ENCODE data around the gene ZBTB7C.
"Not testable (repeated sequence)": the region's sequence is repeated elsewhere in the genome, so short reads cannot be mapped to it uniquely, and the experiment has no call there.

The ZBTB7C gene

DNA sequence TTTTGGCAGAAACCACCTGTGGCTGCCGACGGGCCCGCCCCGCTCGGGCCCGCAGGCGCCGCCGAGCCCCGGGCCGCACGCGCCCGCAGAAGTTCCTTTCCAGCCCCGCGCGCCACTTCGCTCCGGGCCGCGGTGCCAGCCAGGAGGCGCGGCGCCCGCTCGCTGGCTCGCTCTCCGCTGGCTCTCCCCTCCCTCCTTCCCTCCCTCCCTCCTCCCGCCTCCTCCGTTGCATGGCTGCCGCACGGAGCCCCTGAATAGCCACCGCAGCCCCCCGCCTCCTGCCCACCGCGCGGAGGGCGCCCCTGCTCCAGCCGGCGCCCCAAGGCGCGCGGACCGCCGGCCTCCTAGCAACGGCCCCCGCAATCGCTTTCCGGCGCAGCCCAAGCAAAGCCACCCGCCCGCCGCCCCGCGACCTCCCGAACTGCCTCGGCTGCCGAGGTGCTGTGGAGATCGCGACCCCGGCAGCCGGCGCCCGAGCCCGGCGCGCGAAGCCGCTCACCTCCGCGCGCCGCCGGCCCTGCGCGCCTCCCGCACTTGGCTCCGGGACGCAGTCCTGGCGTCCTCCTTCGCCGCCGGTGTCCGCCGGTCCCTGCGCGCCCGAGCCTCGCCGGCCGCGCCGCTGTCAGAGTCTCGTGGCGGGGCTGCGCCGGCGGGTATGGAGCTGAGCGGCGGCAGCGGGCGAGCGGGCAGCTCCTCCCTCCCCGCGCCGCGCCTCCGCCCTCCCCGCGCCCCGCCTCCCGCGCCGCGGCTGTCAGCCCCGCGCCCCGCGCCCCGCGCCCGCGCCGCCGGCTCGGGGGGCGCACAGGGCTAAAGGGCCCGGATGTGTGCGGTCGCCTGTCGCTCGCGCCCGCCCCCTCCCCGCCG is at the start of gene ZBTB7C:
TSS of gene ZBTB7C (minus strand) at position 657 of the 864 bp plus-strand sequence.
- DNase-seq, result peak; percentile 28

DNA sequence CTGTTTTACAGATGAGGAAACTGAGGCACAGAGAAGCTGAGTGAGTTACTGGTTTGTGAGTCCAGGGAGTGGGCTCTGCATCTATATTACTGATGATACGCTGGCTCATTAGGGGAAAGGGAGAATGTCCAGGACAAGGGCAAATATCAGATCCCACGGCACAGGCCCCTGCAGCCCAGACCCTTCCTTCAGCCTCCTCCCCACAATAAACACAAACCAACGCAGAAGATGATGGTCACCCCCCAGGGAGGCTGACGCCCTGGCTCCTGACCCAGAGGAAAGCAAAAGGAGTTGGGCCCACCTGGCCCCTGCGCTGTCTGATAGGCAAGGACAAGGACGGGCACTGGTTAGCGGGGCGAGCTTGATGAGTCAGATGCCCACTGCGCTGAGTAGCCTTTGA is 47.7 kb upstream of the ZBTB7C start:
- no peak for DNase-seq

DNA sequence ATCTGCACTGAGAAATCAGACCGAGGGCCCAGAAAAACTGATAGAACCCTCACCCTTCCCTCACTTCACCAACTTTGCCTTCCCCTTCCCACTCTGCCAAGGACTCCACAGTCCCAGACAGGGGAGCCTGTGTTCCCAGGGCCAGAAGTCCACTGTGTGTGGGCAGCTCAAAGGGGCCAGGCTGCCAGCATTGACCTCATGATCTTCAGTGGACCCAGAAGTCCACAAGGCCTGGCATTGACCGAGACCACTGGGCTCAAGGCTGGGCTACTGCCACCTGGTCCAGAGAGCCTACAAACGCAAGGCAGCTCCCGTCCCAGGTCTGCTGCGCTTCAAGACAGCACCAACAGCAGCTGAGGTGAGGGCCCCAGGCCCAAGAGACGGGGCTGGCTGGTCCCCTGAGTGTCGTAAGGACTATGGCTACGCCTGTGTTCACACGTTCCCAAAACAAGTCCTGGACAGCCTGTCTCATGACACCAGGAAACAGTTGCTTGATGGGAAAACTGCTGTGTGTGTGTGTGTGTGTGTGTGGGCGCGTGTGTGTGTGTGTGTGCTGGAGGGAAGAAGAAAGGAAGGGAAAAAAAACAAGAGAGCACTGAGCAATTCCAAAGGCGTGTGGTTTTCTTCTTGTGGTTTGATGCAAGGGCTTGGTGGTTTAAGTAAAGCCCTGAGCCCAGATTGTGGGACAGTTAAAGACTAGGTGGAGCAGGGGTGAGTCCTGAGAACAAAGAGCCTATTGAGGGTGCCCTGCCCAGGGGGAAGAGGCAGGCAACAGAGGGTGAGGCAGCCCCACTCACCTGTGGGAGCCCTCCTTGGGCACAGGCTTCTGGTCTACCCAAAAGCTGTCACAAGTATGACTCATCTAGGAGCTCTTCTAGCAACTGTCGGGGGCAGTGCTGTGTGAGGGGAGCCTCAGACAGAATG is 46.6 kb upstream of the ZBTB7C start:
- DNase-seq, result peak; percentile 72

DNA sequence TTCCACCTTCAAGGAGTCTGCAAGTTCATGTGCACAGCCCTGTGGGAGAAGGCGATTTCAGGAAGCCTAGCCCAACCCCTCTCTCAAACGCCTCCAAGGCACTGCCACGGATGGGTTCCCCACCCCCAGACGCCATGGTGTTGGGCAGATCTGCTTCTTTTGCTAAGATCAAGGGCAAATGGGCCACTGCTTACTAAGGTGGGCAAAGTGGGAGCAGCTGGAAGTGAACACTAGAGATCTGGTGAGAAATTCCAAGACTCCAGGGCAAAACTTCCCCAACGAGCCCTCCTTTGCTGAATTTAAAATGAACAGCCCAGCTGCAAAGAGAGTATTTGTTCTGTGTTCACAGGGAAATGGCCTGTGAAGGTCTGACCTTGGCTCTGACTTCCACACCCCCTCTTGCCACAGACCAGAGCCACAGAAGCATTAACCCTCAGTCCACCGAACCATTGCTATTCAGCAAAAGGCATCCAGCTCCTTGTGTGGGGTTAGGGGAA is 45.1 kb upstream of the ZBTB7C start:
- no peak for DNase-seq

DNA sequence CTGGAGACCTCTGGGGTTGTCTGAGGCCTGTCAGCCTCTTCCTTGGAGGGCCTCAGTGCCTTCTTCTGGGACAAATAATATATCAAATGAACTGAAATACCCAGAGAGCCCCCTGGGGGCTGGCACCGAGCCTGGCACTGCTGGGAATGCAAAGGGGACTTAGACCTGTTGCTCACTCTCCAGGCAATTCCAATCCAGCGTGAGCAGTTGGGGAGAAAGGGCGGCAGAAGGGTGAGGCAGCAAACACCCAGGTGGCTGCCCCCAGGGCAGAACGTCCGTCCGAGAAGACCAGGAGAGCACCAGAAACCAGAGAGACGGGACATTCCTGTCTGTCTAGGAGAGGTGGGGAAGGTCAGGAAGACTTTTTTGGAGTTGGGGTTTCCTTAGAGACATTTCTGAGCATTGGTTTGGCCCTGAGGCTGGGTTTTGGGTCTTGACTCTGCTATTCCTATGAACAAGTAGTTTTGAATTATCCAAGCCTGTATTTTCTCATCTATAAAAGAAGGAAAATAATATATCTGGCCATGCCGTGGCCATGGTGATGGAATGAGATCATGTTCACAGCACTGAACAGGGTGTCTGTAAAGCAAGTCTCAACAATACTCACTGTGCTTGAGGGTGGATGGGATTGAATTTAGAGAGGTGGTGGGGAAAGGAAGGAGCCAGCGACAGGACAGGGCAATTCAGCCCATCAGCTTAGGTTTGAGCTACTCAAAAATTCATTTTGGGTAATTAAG is 44.3 kb upstream of the ZBTB7C start:
- DNase-seq, result no peak

DNA sequence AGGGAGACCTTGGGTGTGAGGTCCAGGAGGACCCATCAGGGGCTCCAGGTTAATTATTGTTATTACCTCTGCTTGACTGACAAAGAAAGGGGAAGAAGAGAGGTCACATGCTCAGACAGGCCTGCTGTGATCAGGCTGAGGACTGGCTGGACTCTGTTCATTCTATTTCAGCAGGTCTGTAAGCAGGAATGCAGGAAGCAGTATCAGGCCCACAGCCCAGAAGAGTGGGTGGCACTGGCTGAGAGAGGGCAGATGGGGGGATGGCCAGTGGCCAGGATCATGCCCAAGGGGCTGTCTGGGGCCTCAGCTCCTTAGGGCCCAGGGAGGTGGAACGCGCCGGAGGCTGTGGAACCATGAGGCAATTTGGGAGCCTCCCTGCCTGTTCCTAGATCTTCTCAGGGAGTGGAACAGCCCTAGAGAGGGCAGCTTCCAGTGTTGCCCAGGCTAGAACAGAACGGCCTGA is 43.7 kb upstream of the ZBTB7C start:
- no peak for DNase-seq

DNA sequence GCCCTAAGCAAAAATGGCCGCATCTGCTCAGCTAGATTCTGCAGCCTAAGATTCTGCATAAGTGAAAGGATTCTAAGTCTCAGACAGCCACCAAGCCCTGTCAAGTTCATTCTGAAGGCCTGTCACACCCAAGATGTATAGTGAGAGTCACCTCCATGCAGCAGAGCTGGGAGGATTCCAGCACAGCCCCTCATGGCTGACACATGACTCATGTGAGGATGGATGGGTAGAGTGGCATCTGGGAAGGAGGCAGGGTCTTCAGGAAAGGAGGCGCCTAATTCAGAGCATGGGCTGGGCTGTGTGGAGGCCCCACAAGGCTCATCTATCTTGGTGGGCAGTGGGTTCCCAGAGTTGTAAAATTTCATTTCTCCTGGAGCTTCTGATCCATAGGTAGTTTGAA is 41.5 kb upstream of the ZBTB7C start:
- no peak for DNase-seq

DNA sequence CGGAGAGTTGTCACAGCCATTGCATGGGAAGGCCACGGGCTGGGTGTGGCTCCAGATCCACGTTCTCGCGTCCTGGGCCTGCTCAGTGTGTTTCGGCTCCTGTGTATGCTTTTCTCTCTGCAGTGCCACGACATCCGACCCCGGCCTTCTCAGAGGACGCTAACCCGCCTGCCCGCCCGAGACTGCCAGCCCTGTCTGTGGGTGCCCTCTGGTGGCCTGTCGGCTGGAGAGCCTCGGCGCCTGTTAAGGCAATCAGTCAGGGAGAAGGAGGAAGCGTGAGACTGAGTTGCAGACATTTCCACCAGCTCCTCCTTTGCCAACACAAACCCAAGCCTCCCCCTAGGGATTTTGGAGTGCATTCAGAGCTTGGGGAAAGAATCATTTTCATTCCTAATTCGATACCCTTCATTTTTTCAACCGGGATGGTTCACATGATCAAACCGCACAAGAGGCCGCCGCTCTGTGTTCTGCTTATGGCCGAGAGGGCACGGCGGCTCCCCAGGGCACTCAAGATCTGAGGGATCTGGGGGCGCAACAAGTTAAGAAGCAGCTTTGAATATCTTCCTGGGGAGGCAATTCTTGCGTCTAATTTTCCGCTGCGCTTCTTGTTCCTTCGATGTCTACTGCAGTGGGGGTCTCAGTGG is 37.5 kb upstream of the ZBTB7C start:
- peak; percentile 76 for DNase-seq

DNA sequence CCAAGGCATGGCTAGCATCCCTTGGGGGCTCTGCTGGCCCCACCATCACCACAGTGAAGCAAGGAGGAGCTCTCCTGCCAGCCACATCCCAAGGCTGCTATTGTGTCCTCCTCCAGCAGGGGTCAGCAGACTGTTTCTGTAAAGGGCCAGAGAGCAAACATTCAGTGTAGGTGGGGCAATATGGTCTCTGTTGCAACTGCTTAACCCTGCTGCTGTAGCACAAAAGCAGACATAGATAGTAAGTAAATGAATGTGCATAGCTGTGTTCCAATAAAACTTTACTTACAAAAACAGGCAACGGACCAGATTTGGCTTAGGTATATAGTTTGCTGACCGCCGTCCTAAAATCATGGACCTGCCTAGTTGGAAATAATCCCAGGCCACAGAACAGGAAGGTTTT is 36.4 kb upstream of the ZBTB7C start:
- peak; percentile 75 for DNase-seq

DNA sequence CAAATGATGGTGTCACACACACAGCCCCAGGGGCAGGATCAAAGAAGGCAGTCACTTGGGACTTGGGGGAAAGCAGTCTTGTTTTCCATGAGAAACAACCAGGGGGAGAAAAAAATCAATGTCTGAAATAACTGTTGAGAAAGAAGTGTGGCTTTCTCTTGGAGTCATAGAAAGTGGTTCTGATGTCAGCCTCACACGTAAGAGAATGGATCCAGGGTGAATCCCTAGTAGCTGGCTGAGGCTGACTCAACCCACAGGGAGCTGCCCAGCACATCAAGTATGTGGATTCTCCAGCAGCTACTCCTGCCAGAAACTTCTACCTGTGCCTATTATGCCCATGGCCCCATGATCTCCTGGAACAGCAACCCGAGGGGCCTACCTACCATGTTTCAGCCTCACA is 33.6 kb upstream of the ZBTB7C start:
- DNase-seq, result no peak

DNA sequence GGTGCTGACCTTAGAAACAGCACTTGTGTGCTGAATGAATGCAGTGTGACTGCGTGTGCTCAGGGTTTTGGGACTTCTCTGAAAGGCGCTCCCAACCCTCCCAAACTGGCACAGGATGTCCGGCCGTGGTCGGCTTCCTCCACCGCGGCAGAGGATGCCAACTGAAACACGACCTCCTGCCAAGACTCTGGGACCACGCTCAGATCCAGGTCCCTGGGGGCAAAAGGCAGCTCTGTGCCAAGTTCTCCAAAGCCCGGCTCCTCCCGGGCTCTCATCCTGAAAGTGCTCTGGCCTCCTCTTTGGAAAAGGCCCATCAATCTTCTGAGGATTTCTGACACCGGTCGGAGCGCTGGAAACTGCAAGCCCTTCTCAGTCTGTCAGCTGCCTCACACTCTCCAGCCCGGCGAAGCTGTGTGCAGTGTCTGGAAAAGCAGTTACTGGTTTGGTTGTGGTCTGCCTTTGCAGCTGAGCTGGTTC is 32.3 kb upstream of the ZBTB7C start:
- no peak for DNase-seq

DNA sequence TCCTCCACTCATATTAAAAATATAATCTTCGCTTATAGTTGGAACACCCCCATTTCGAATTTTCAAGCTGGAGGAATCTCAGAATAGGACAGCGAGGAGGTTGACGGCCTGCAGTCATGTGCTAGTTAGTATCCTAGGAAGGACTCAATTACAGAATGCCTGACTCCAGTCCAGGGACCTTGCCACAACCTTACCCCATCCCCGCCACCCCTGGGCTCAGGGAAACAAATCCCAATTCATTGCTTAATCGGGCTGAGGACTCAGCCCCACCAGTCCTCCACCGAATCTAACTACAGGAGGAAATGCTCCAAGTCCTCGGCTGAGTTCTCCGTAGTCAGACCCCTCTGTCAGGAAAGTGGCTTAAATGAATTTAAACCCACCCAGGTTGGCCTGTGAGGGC is 31.7 kb upstream of the ZBTB7C start:
- no peak for DNase-seq

DNA sequence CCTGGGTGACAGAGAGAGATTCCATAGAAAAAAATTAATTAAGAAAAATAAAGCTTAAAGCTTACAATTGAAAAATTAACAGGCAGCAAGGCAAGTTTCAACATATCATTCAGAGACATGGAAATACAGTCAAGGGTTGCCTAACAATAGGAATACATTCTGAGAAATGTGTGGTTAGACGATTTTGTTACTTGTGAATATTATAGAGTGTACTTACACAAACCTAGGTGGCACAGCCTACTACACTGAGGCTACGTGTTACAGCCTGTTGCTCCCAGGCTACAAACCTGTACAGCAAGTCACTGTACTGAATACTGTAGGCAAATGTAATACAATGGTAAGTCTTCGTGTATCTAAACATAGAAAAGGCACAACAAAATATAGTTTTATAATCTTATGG is 27.7 kb upstream of the ZBTB7C start:
- DNase-seq, result no peak

DNA sequence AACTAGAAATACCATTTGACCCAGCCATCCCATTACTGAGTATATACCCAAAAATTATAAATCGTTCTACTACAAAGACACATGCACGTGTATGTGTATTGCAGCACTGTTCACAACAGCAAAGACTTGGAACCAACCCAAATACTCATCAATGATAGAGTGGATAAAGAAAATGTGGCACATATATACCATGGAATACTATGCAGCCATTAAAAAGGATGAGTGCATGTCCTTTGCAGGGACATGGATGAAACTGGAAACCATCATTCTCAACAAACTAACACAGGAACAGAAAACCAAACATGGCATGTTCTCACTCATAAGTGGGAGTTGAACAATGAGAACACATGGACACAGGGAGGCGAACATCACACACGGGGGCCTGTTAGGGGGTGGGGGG is 25.2 kb upstream of the ZBTB7C start:
- DNase-seq, result not testable (repeated sequence)

DNA sequence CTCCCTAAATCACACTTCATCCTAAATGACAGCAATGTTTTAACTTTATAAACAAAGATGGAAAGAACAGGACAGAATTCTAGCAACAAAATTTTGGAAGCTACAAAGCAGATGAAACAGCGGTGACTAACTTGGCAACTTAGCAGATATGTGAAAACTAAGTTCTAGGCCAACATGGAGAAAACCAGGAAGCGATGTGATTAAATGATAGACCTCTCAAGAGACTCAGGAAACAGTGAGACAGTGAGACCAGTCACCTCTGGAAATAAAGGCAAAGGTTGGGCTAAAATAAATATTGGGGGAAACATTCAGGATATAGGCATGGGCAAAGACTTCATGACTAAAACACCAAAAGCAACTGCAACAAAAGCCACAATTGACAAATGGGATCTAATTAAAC is 24.4 kb upstream of the ZBTB7C start:
- no peak for DNase-seq

DNA sequence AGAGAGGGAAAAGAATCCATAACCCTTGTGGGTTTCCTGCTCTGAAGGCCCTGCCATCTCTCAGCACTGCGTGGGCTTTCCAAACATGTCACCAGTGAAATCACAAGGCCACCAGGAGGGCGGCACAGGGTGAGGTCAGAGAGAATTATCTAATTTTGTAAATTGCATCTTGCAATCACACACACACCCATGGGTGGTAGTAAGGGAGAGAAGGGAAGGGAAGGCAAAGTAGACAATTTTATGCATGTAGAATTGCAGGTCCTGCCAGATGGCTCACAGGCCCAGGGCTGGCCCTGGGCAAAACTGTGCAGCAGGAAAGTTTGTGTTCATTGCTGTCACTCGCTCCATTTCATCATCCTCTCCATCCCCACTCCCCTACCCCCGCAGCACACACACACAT is 21.0 kb upstream of the ZBTB7C start:
- DNase-seq, result no peak

DNA sequence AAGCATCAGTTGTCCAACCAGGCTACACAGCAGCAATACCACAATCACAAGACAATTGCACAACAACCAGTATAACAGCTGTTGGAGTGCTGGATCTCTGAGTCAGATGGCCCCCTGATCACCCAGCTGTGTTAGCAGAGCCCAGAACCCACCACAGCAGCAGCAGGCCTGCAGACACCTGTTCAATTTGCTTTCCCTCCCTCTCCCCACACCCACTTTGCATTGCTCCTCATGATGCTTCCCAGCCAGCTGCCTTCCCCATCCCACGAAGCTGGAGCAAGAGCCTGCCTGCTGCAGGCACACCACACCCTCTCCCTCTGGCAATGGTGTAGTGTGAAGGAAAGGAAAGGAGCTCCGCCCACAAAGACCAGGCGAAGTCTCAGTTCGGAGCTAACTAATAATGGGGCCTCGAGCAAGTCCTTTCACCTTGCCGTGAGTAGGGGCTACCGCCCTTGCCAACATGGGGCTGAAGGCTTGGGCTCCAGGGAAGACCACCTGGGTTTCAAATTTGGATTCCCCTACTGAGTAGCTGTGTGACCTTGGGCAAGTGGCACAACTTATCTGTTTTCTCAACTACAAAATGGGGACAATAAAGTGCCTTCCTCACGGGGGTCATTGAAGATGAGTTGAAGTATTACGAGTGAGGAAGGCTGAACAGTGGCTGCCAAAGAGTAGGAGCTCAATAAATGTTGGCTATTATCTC is 19.4 kb upstream of the ZBTB7C start:
- no peak for DNase-seq

DNA sequence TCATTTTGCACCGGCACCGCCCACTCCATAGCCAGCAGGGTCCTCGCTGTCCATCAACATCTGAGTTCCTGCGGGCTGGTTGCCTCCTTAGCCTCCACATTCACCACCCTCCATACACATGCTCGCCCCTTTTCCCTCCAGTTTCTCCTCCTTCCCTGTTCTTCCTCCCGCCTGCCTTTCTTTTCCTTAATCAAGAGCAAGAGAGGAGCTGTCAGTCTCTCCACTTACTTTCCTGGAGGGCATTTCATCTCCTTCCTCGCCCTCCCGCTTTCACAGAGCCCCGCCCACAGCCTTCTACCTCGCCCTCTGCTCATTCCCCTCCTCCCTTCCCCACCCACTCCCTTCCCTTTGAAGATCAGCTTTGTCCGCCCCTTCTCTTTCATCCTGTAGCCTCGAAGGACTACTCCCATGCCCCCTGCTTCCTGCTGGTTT is 13.8 kb upstream of the ZBTB7C start:
- DNase-seq, result no peak

DNA sequence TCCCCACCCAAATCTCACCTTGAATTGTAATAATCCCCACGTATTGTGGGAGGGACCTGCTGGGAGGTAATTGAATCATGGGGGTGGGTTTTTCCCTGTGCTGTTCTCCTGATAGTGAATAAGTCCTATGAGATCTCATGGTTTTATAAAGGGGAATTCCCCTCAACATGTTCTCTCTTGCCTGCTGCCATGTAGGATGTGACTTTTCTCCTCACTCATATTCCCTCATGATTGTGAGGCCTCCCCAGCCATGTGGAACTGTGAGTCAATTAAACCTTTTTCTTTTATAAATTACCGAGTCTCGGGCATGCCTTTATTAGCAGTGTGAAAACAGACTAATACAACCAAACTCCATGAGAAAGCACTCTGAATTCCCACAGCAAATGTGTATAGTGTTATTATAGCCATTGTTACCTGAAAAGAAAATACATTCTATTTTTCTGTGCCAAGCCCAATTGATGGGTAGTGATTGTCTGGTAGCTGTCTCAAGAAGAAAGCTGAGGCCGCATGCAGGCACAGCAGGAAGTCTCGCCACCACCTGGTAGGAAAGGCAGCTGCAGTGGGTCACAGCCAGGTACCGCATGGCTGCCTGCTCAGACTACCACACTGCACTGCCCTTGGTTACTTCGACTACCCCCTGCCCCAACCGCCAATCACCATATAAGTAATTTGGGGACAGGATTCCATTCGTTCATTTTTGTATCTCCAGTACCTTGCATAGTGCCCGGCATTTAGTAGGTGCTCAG is 10.3 kb upstream of the ZBTB7C start:
- no peak for DNase-seq

DNA sequence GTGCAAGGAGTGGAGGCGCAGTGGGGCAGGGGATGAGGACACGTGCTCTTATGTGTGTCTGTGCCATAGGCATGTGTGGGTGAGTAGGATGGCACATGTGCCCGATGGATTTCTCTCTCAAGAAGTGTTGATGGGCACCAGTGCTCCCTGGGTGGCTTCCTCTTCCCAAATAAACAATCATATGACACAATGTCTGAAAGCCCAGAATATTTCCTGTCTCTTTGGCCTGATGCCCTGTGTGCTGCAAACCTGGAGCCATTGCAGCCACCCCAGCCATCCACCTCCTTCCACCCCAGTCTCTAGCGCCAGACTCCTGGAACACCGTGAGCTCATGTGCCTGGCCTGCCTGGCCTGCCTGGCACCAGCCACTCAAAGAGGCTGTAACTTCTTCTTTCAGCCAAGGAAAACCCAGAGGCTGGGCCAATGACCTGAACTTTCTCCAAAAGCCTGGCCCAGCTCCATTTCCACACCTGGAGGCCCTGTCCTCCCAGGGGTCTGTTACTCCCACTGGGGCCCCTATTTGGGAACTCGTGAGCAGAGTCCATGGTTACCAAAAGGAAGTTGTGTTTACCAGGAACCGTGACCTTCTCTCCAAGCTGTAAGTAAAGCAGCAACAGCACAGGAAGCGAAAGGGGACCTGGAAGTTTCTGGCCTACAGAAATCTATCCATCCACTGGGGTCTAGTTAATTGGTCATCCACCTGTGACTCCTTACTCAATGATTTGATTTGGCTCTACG is 9.5 kb upstream of the ZBTB7C start:
- no peak for DNase-seq

Data from CD4-positive, alpha-beta T cell treated with Interleukin-6 for 4 hours (primary cell).